Rectal smooth muscle tissue (tissue), 1 donor: ENCODE measurements around the gene ZNF527.
A peak's percentile ranks its signal among the peaks of the same experiment; 100 is the strongest.
"Not testable (repeated sequence)": the region's sequence is repeated elsewhere in the genome, so short reads cannot be mapped to it uniquely, and the experiment has no call there.

ENCODE experiments used
- H3K27ac ChIP-seq: one replicate; pipeline ENCODE4 v1.7.0; 2013; ENCODE audit warnings: low read depth, low read length, inconsistent platforms
- H3K27me3 ChIP-seq: one replicate; pipeline ENCODE4 v1.7.0; 2013; ENCODE audit warnings: low read length; ENCODE audit not compliant: control insufficient read depth, insufficient read depth
- H3K36me3 ChIP-seq: one replicate; pipeline ENCODE4 v1.7.0; 2013; ENCODE audit warnings: low read length; ENCODE audit not compliant: control insufficient read depth, insufficient read depth
- H3K4me1 ChIP-seq: one replicate; pipeline ENCODE4 v1.7.0; 2013; ENCODE audit warnings: low read length; ENCODE audit not compliant: control insufficient read depth, insufficient read depth
- H3K4me3 ChIP-seq: one replicate; pipeline ENCODE4 v1.7.0; 2013; ENCODE audit warnings: low read length
- H3K9ac ChIP-seq: one replicate; pipeline ENCODE4 v1.7.0; 2013; ENCODE audit warnings: low read length

Gene ZNF527

GRCh38 chr19:37370386-37370879, 466 bp upstream of the ZNF527 start:
- H3K4me3 ChIP-seq, result peak overlapping the region; percentile 94
- H3K27ac ChIP-seq, result peak overlapping the region; percentile 76
- H3K4me1 ChIP-seq, H3K27me3 ChIP-seq, H3K36me3 ChIP-seq: not testable (repeated sequence)
- H3K9ac ChIP-seq, result peak overlapping the region; percentile 84

GRCh38 chr19:37389234-37389633, 18.3 kb downstream of the ZNF527 start:
- H3K36me3 ChIP-seq, result peaks cover 37% of the 10 kb centered on the region
- no peaks in the 10 kb centered on the region for H3K4me1 ChIP-seq
- H3K9ac ChIP-seq, result no peak overlapping the region
- H3K27ac ChIP-seq, result no peak overlapping the region
- H3K4me3 ChIP-seq, result peak overlapping the region; percentile 27
- H3K27me3 ChIP-seq, result no peaks in the 10 kb centered on the region

- not testable (repeated sequence) for H3K4me3 ChIP-seq
These were observed 20.5 kb downstream of the ZNF527 start for GRCh38 chr19:37391399-37391798.

GRCh38 chr19:37401078-37401477, 30.2 kb downstream of the ZNF527 start:
- Histone ChIP-seq H3K4me1 (no peaks in the 10 kb centered on the region), H3K36me3 (no peaks in the 10 kb centered on the region), H3K4me3 (no peak overlapping the region), H3K9ac (no peak overlapping the region), H3K27me3 (no peaks in the 10 kb centered on the region), H3K27ac (no peak overlapping the region)

More at GRCh38 chr19:37391399-37391798, 20.5 kb downstream of the ZNF527 start:
- H3K36me3 ChIP-seq, result peaks cover 21% of the 10 kb centered on the region
- H3K27ac ChIP-seq, H3K9ac ChIP-seq, H3K4me1 ChIP-seq, H3K27me3 ChIP-seq: not testable (repeated sequence)

GRCh38 chr19:37403403-37403802, 32.5 kb downstream of the ZNF527 start:
- Histone ChIP-seq H3K36me3 (no peaks in the 10 kb centered on the region), H3K27me3 (no peaks in the 10 kb centered on the region), H3K4me1 (no peaks in the 10 kb centered on the region), H3K27ac (no peak overlapping the region), H3K9ac (no peak overlapping the region), H3K4me3 (no peak overlapping the region)

GRCh38 chr19:37406140-37406846, 35.4 kb downstream of the ZNF527 start:
- not testable (repeated sequence) for H3K9ac ChIP-seq, H3K27me3 ChIP-seq, H3K4me3 ChIP-seq, H3K4me1 ChIP-seq, H3K27ac ChIP-seq, H3K36me3 ChIP-seq

GRCh38 chr19:37412700-37413099, 41.8 kb downstream of the ZNF527 start:
- peaks cover 23% of the 10 kb centered on the region for H3K36me3 ChIP-seq
- H3K9ac ChIP-seq, result no peak overlapping the region
- no peaks in the 10 kb centered on the region for H3K27me3 ChIP-seq
- no peak overlapping the region for H3K27ac ChIP-seq
- peak overlapping the region; percentile 1 for H3K4me3 ChIP-seq
- no peaks in the 10 kb centered on the region for H3K4me1 ChIP-seq

GRCh38 chr19:37413313-37414084, 42.6 kb downstream of the ZNF527 start:
- Histone ChIP-seq H3K9ac (no peak overlapping the region), H3K27me3 (no peaks in the 10 kb centered on the region), H3K4me1 (no peaks in the 10 kb centered on the region), H3K36me3 (peaks cover 23% of the 10 kb centered on the region), H3K4me3 (no peak overlapping the region), H3K27ac (no peak overlapping the region)
